Activated CD4-positive, alpha-beta T cell treated with anti-CD3 and anti-CD28 coated beads for 1 hour (primary cell): ENCODE results near the gene GDPD4.

Experiments
- DNase-seq: peaks from one replicate; pipeline ENCODE4 v3.0.0-alpha.2; 2020

The GDPD4 gene

DNA sequence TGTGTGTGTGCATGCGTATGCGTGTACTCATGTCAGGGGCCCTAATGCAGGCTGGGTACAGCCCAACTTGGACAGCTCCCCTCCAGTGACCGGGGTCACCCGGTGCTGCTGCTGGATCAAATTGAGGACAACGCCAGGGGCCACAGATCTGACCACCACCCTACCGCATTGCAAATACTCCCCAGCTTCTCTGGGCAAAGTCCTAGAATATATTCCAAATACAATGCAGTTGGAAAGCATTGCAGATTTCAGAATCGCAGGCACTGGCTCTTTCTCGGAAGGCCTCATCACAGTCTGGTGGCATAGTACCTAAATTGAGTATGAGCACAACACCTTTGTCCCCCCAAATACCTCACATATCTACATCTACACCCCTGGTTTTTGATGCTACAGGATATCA lies 130.2 kb downstream of the GDPD4 start:
- DNase-seq = no peak

- DNase-seq = no peak
Observed at GRCh38 chr11:77170107-77170506, 131.4 kb downstream of the GDPD4 start.

DNA sequence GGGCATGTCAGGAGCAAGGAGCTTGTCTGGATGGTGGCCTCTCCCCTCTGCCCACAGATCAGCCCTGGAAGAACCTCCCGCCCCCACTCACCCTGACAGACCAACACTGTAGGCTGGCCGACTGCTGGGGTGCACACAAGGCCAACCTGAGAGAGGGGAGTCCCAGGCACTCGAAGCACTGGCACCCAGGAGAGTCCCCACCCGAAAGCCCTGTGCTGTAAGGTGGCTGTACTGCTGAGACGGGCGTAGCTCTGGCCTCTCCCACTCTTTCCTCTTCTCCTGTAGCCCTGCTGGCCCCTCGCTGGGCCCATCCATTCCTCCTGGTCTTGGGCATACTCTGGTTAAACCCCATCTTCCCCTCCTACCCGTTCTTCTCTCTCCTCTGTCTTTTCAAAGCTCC lies 133.7 kb downstream of the GDPD4 start:
- DNase-seq = no peak

GRCh38 chr11:77167111-77167626 lies 134.3 kb downstream of the GDPD4 start:
- DNase-seq = no peak
